Panc1 (cell line): Measurements from ENCODE around the gene RPUSD3. TPM values are rescaled to one million over a fixed set of nuclear protein-coding genes. Genes with fewer than 3 reads are reported as not detected.

Source experiments
- ATAC-seq: fragments of 200-7000 bp; cut with Tn5 transposase; 2 replicates; pipeline ENCODE4 v1.9.1; 2020; ENCODE audit warnings: mild to moderate bottlenecking, moderate library complexity
- BruUV-seq: library from RNA; stranded (reverse); fragments of 400-500 nt; replicated peaks from 2 replicates; lab custom pipeline; 2021; lab: Mats Ljungman, UMichigan
- CTCF ChIA-PET: fragments of 300-600 bp; sonication (Branson Sonifier 250); formaldehyde crosslinking; loops from one replicate; lab custom pipeline; 2022; ENCODE audit warnings: antibody characterized with exemption; lab: Charles Lee
- POLR2A ChIA-PET: fragments of 300-600 bp; sonication (Branson Sonifier 250); formaldehyde crosslinking; loops from one replicate; lab custom pipeline; 2022; ENCODE audit warnings: antibody characterized with exemption; lab: Charles Lee
- DNase-seq: peaks from one replicate; pipeline ENCODE4 v3.0.0-alpha.2; 2010; ENCODE audit warnings: low read depth, low spot score
- H3K27ac ChIP-seq: 2 replicates; pipeline ENCODE4 v1.5.1; 2011; ENCODE audit warnings: mild to moderate bottlenecking, low read length, inconsistent platforms
- H3K27me3 ChIP-seq: fragments of 200-500 bp; sonication (Bioruptor generic); 2 replicates; pipeline ENCODE4 v1.6.0; 2014; ENCODE audit warnings: low read length, inconsistent platforms; ENCODE audit not compliant: control insufficient read depth, insufficient read depth
- H3K36me3 ChIP-seq: fragments of 200-500 bp; sonication (Bioruptor generic); 2 replicates; pipeline ENCODE4 v1.5.1; 2014; ENCODE audit warnings: inconsistent platforms, mild to moderate bottlenecking, low read length, moderate library complexity; ENCODE audit not compliant: control insufficient read depth, insufficient read depth
- H3K4me1 ChIP-seq: 2 replicates; pipeline ENCODE4 v1.5.1; 2011; ENCODE audit warnings: inconsistent platforms, mild to moderate bottlenecking, low read length, moderate library complexity; ENCODE audit not compliant: control insufficient read depth, insufficient read depth
- H3K4me3 ChIP-seq, 2 experiments: 2 replicates each; pipeline ENCODE4 v1.5.1; 2011 to 2012; ENCODE audit warnings: low read depth in 2 of 2, low read length in 2 of 2, mild to moderate bottlenecking in 2 of 2, inconsistent platforms in 1 of 2, moderate library complexity in 1 of 2
- H3K9me3 ChIP-seq: fragments of 200-500 bp; sonication (Bioruptor generic); 2 replicates; pipeline ENCODE4 v1.5.1; 2014; ENCODE audit warnings: low read depth, mild to moderate bottlenecking, inconsistent platforms, low read length, moderate library complexity; ENCODE audit not compliant: control insufficient read depth, insufficient read depth
- CTCF ChIP-seq: fragments of 450-650 bp; IDR thresholded peaks from 2 replicates; pipeline ENCODE4 v1.5.1; 2017; ENCODE audit warnings: mild to moderate bottlenecking
- POLR2AphosphoS5 ChIP-seq: IDR thresholded peaks from 2 replicates; pipeline ENCODE4 v1.6.1; 2012; ENCODE audit warnings: mild to moderate bottlenecking, low read depth, low read length, moderate library complexity
- REST ChIP-seq, 2 experiments: IDR thresholded peaks; 2 replicates each; pipeline ENCODE4 v1.6.1; 2011 to 2012; ENCODE audit warnings: low read depth in 2 of 2, control low read depth in 1 of 2, low read length in 1 of 2, mild to moderate bottlenecking in 1 of 2, moderate library complexity in 1 of 2; ENCODE audit not compliant: insufficient read depth in 1 of 2
- SIN3A ChIP-seq: IDR thresholded peaks from 2 replicates; pipeline ENCODE4 v1.6.1; 2012; ENCODE audit warnings: low read depth, mild to moderate bottlenecking, low read length, moderate library complexity, borderline replicate concordance; ENCODE audit not compliant: insufficient read depth
- TCF7L2 ChIP-seq: IDR thresholded peaks from 2 replicates; pipeline ENCODE4 v1.6.1; 2011; ENCODE audit warnings: mild to moderate bottlenecking, low read depth, low read length, inconsistent platforms
- in situ Hi-C: cut with HindIII; loops from 2 replicates; pipeline ENCODE4 v1.10.0; 2016; ENCODE audit warnings: low sequenced_read_pairs, low pct_unique_long_range_greater_than_20kb
- intact Hi-C: fragments of 100-400 bp; cut with micrococcal nuclease; formaldehyde crosslinking; loops from one replicate; pipeline ENCODE4 v1.10.0; 2022; ENCODE audit not compliant: unreplicated experiment
- total RNA-seq: library from RNA; stranded (reverse); gene quantifications from one replicate; pipeline ENCODE4 v1.2.1, GENCODE V29; 2021; ENCODE audit not compliant: unreplicated experiment

RPUSD3 gene
- total RNA-seq, 1 experiment from 2014 or later: 40.4 TPM

- in situ Hi-C loops (no loop called here), intact Hi-C loops (loop anchor here (10.0 kb wide), 1 partner anchor 78 kb away; no protein-coding TSS in a partner anchor)
- no peak overlapping the region for H3K4me3 ChIP-seq
- no peaks in the 10 kb centered on the region for H3K27me3 ChIP-seq
- H3K27ac ChIP-seq: no peak overlapping the region
- ATAC-seq: no peak
- DNase-seq: no peak
- H3K36me3 ChIP-seq: no peaks in the 10 kb centered on the region; the same call in 1 of the 2 replicates
- no peak for TF ChIP-seq POLR2AphosphoS5
- TF ChIP-seq CTCF: no peak
- TF ChIP-seq REST (IDR thresholded peaks at IDR 0.05; ENCODE audit: insufficient read depth in 1 of 2, low read depth in 2 of 2, low read length in 1 of 2): no peak
- TF ChIP-seq TCF7L2: no peak
- no peak for TF ChIP-seq SIN3A
- no peaks in the 10 kb centered on the region for H3K4me1 ChIP-seq
- H3K9me3 ChIP-seq: no peaks in the 10 kb centered on the region
- CTCF ChIA-PET: no interaction called here
- no TSS peak for BruUV-seq
- POLR2A ChIA-PET: interaction anchor here (0.6 kb wide), 1 partner anchor 9 kb away, joined by 3 read pairs; no protein-coding TSS in a partner anchor
These were observed 3.2 kb upstream of the RPUSD3 start for GRCh38 chr3:9846931-9847488.

GRCh38 chr3:9846231-9846630 is 2.4 kb upstream of the RPUSD3 start:
- BruUV-seq: no TSS peak
- no peaks in the 10 kb centered on the region for H3K4me1 ChIP-seq
- ChIA-PET POLR2A (interaction anchor here (0.6 kb wide), 1 partner anchor 9 kb away, joined by 3 read pairs; no protein-coding TSS in a partner anchor), CTCF (no interaction called here)
- in situ Hi-C loops: no loop called here
- H3K4me3 ChIP-seq: no peak overlapping the region
- intact Hi-C loops: loop anchor here (10.0 kb wide), 1 partner anchor 79 kb away; no protein-coding TSS in a partner anchor
- ATAC-seq (no peak), DNase-seq (no peak)
- TF ChIP-seq POLR2AphosphoS5 (no peak), CTCF (no peak), TCF7L2 (no peak), SIN3A (no peak), REST (IDR thresholded peaks at IDR 0.05; ENCODE audit: insufficient read depth in 1 of 2, low read depth in 2 of 2, low read length in 1 of 2) (no peak)
- H3K27me3 ChIP-seq: no peaks in the 10 kb centered on the region
- H3K36me3 ChIP-seq: no peaks in the 10 kb centered on the region; the same call in 1 of the 2 replicates
- no peak overlapping the region for H3K27ac ChIP-seq
- no peaks in the 10 kb centered on the region for H3K9me3 ChIP-seq
